HCT116 (cell line): ENCODE measurements around the gene MEAF6. TPM values are rescaled to one million over a fixed set of nuclear protein-coding genes. Genes with fewer than 3 reads are reported as not detected.
"Not testable (repeated sequence)": the region's sequence is repeated elsewhere in the genome, so short reads cannot be mapped to it uniquely, and the experiment has no call there.

Experiments used
- ATAC-seq: fragments of 200-7000 bp; cut with Tn5 transposase; 2 replicates; pipeline ENCODE4 v1.9.1; 2020; ENCODE audit warnings: mild to moderate bottlenecking, moderate library complexity
- BruUV-seq: library from RNA; stranded (reverse); fragments of 400-500 nt; replicated peaks from 2 replicates; lab custom pipeline; 2021; lab: Mats Ljungman, UMichigan
- CTCF ChIA-PET: fragments of 300-600 bp; sonication (Branson Sonifier 250); formaldehyde crosslinking; loops from one replicate; lab custom pipeline; 2021; ENCODE audit warnings: antibody characterized with exemption; lab: Charles Lee
- POLR2A ChIA-PET: fragments of 300-600, 350-600 bp; sonication (Branson Sonifier 250); formaldehyde crosslinking; loops from one replicate; lab custom pipeline; 2021; ENCODE audit warnings: antibody characterized with exemption; lab: Charles Lee
- RAD21 ChIA-PET, 2 experiments: fragments of 300-600 bp; sonication (Branson Sonifier 250); formaldehyde crosslinking; loops; one replicate each; lab custom pipeline; 2023; ENCODE audit warnings: low total read pairs in 2 of 2; ENCODE audit not compliant: uncharacterized antibody in 2 of 2, unreplicated experiment in 2 of 2, low non-redundant PET in 1 of 2; lab: Charles Lee
- DNase-seq: peaks from one replicate; pipeline ENCODE4 v3.0.0-alpha.2; 2010; ENCODE audit warnings: low read depth, low spot score
- H2AFZ ChIP-seq: fragments of 200-600 bp; shearing (Covaris generic), sonication (generic); 2 replicates; pipeline ENCODE4 v1.6.1; 2017; ENCODE audit warnings: low read depth, mixed run types, mixed read lengths, antibody characterized with exemption, low read length; ENCODE audit not compliant: poor library complexity, severe bottlenecking
- H3K27ac ChIP-seq: 2 replicates; pipeline ENCODE4 v1.5.1; 2012; ENCODE audit warnings: low read depth, low read length
- H3K27me3 ChIP-seq: fragments of 200-600 bp; sonication (generic); 2 replicates; pipeline ENCODE4 v1.6.1; 2016; ENCODE audit warnings: mixed run types, low read length, mixed read lengths; ENCODE audit not compliant: insufficient read depth
- H3K36me3 ChIP-seq, 2 experiments: fragments of 200-500 bp in 1 of 2; fragments of 200-600 bp in 1 of 2; sonication (Bioruptor generic) in 1 of 2; sonication (generic) in 1 of 2; 2 replicates each; pipeline versions ENCODE4 v1.5.1 to v1.6.1; 2014 to 2016; ENCODE audit warnings: low read length in 2 of 2, inconsistent platforms in 1 of 2, mixed read lengths in 1 of 2, mixed run types in 1 of 2; ENCODE audit not compliant: insufficient read depth in 2 of 2, control insufficient read depth in 1 of 2
- H3K4me1 ChIP-seq, 2 experiments: fragments of 200-600 bp in 1 of 2; sonication (generic) in 1 of 2; 2 replicates each; pipeline versions ENCODE4 v1.5.1 to v1.6.1; 2012 to 2017; ENCODE audit warnings: low read length in 2 of 2, inconsistent platforms in 1 of 2, mild to moderate bottlenecking in 1 of 2, mixed read lengths in 1 of 2, mixed run types in 1 of 2, moderate library complexity in 1 of 2; ENCODE audit not compliant: insufficient read depth in 2 of 2, control insufficient read depth in 1 of 2
- H3K4me2 ChIP-seq: fragments of 200-600 bp; sonication (generic); 2 replicates; pipeline ENCODE4 v1.6.1; 2017; ENCODE audit warnings: mixed run types, low read length, mixed read lengths
- H3K4me3 ChIP-seq, 2 experiments: fragments of 200-600 bp in 1 of 2; sonication (generic) in 1 of 2; replicated peaks in 1 of 2; 2 replicates each; pipeline ENCODE4 v1.5.1; 2011 to 2016; ENCODE audit warnings: low read length in 2 of 2, control low read depth in 1 of 2, low read depth in 1 of 2, mild to moderate bottlenecking in 1 of 2, mixed read lengths in 1 of 2, mixed run types in 1 of 2
- H3K79me2 ChIP-seq: fragments of 200-600 bp; sonication (generic); 2 replicates; pipeline ENCODE4 v1.6.1; 2017; ENCODE audit warnings: mild to moderate bottlenecking, mixed run types, low read length, moderate library complexity, mixed read lengths; ENCODE audit not compliant: insufficient read depth
- H3K9ac ChIP-seq: fragments of 200-600 bp; sonication (generic); 2 replicates; pipeline ENCODE4 v1.6.1; 2016; ENCODE audit warnings: low read length, mixed read lengths
- H3K9me2 ChIP-seq: fragments of 200-600 bp; sonication (generic), shearing (Covaris generic); 2 replicates; pipeline ENCODE4 v1.6.1; 2017; ENCODE audit warnings: mixed run types, mild to moderate bottlenecking, moderate library complexity; ENCODE audit not compliant: insufficient read depth
- H3K9me3 ChIP-seq, 2 experiments: fragments of 200-500 bp in 1 of 2; fragments of 200-600 bp in 1 of 2; sonication (Bioruptor generic) in 1 of 2; sonication (generic) in 1 of 2; 2 replicates each; pipeline ENCODE4 v1.6.1; 2014 to 2017; ENCODE audit warnings: low read length in 2 of 2, mixed read lengths in 2 of 2, inconsistent platforms in 1 of 2, low read depth in 1 of 2, mild to moderate bottlenecking in 1 of 2, mixed run types in 1 of 2, moderate library complexity in 1 of 2; ENCODE audit not compliant: control insufficient read depth in 1 of 2, insufficient read depth in 1 of 2
- H4K20me1 ChIP-seq: fragments of 200-600 bp; sonication (generic), shearing (Covaris generic); 2 replicates; pipeline ENCODE4 v1.6.1; 2017; ENCODE audit warnings: mixed run types, mild to moderate bottlenecking, moderate library complexity; ENCODE audit not compliant: insufficient read depth
- FOSL1 ChIP-seq: IDR thresholded peaks from 2 replicates; pipeline ENCODE4 v1.6.1; 2012; ENCODE audit warnings: low read depth
- intact Hi-C: fragments of 100-400 bp; cut with micrococcal nuclease; formaldehyde crosslinking; loops from 2 replicates; pipeline ENCODE4 v1.10.0; 2022
- total RNA-seq: library from RNA; stranded (reverse); gene quantifications from one replicate; pipeline ENCODE4 v1.2.1, GENCODE V29; 2021; ENCODE audit not compliant: unreplicated experiment

The MEAF6 gene
- total RNA-seq, 1 experiment from 2014 or later: 50.3 TPM

DNA sequence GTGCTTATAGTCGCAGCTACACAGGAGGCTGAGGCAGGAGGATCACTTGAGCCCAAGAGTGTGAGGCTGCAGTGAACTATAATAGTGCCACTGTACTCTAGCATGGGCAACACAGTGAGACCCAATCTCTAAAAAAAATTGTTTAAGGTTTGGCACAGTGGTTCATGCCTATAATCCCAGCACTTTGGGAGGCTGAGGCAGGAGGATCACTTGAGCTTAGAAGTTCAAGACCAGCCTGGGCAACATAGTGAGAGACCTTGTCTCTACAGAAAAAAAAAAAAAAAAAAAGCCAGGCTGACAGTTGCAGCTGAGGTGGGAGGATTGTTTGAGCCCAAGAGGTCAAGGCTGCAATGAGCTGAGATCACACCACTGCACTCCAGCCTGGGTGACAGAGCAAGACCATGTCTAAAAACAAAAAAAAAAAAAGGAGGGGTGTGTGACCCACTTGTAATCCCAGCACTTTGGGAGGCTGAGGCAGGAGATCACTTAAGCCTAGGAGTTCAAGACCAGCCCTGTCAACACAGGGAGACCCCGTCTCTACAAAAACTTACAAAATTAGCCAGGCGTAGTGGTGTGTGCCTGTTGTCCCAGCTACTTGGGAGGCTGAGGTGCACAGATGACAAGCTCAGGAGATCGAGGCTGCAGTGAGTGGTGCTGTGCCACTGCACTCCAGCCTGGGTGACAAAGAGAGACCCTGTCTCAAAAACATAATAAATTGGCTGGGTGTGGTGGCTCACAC, 18.0 kb upstream of the MEAF6 start:
- Histone ChIP-seq H3K36me3 (peaks cover 10 to 14% of the 10 kb centered on the region in 2 experiments; a peak in 3 of 4 replicates), H3K4me1 (peaks cover 13 to 53% of the 10 kb centered on the region in 2 experiments)
- H3K9me3 ChIP-seq, H4K20me1 ChIP-seq, H3K9me2 ChIP-seq, H3K4me3 ChIP-seq, H2AFZ ChIP-seq, H3K27ac ChIP-seq, H3K27me3 ChIP-seq, H3K9ac ChIP-seq, DNase-seq, H3K79me2 ChIP-seq, H3K4me2 ChIP-seq, ATAC-seq, CTCF ChIA-PET, RAD21 ChIA-PET, BruUV-seq, intact Hi-C loops: not testable (repeated sequence)
- POLR2A ChIA-PET: interaction anchor here (0.7 kb wide), 1 partner anchor 49 kb away, joined by 7 read pairs; no protein-coding TSS in a partner anchor

- intact Hi-C loops, H3K27ac ChIP-seq, H3K36me3 ChIP-seq, H3K4me3 ChIP-seq, DNase-seq, CTCF ChIA-PET, RAD21 ChIA-PET, H3K27me3 ChIP-seq, BruUV-seq, POLR2A ChIA-PET, H3K9me2 ChIP-seq, H2AFZ ChIP-seq, H3K79me2 ChIP-seq, H4K20me1 ChIP-seq, H3K9ac ChIP-seq, H3K9me3 ChIP-seq: not testable (repeated sequence)
- H3K4me1 ChIP-seq: peaks cover 8 to 39% of the 10 kb centered on the region in 2 experiments
- peak; percentile 26; the same call in 1 of the 2 replicates for TF ChIP-seq FOSL1
- ATAC-seq: peak; percentile 35; the same call in 1 of the 2 replicates
- H3K4me2 ChIP-seq: 0 out of 2 replicates have a peak overlapping the region, but pooled peaks have one; percentile 11
Measured at GRCh38 chr1:37529888-37530287, 15.3 kb upstream of the MEAF6 start.
